Right ventricle myocardium inferior (tissue), 1 donor: ENCODE data around the gene FGGY. TPM values are rescaled to one million over a fixed set of nuclear protein-coding genes. Genes with fewer than 3 reads are reported as not detected.

Experiments
- ATAC-seq: fragments of 200-7000 bp; cut with Tn5 transposase; one replicate; pipeline ENCODE4 v1.9.1; 2020; ENCODE audit warnings: mild to moderate bottlenecking, moderate library complexity
- DNase-seq: peaks from one replicate; pipeline ENCODE4 v3.0.0; 2021; ENCODE audit errors: missing footprints
- intact Hi-C: fragments of 100-400 bp; cut with DNase I; formaldehyde crosslinking; loops from one replicate; pipeline ENCODE4 v1.11.0; 2022
- total RNA-seq: library from RNA; stranded (reverse); fragmentation: NEBNext Ultra II Directional; extraction: Animal tissue kit (Norgen Biotek cat#: 25700); gene quantifications from one replicate; pipeline ENCODE4 v1.2.1, GENCODE V29; 2021
- donor health status: DM: no; HTN: yes; CAD: no; lungs with severe emphysema.

The FGGY gene
- total RNA-seq, 1 donor from 2014 or later, result 28.5 TPM

DNA sequence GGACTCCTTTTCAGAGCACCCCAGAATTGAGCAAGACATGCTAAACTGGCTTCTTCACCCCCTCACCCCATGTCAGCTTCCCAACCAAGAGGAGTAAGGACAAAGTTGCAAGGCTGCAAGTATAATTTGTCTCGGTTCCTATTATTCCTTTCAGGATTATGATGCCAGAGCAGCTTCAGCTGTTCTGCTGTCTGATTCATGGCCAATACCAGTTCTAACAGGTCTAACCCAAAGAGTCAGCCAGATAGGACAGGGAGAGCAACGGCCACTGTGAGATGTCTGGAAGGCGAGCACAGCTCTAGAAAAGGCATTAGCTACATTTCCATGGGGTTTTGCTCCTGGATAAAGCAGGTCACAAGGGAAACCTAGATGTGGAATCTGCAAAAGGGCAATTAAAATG lies 464.5 kb downstream of the FGGY start:
- intact Hi-C loops, result no loop called here
- no peak for DNase-seq
- ATAC-seq, result no peak

DNA sequence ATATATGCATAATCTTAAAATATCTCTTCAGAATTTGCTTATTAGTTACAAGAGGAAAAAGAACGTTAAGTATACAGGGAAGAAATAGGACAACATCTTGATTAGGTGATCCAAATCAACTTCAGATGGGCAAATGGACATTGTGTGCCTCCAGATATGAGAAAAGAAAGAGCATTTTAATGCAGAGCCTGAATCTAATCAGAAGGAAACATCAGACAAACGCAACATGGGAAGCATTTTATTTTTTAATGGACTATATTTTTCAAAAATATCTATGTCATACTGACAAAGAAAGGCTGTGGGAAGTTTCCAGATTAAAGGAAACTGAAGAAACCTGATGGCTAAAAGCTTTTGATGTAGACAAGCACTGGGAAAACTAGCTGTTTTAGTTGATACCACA lies 466.5 kb downstream of the FGGY start:
- intact Hi-C loops, result no loop called here
- DNase-seq (no peak), ATAC-seq (no peak)

DNA sequence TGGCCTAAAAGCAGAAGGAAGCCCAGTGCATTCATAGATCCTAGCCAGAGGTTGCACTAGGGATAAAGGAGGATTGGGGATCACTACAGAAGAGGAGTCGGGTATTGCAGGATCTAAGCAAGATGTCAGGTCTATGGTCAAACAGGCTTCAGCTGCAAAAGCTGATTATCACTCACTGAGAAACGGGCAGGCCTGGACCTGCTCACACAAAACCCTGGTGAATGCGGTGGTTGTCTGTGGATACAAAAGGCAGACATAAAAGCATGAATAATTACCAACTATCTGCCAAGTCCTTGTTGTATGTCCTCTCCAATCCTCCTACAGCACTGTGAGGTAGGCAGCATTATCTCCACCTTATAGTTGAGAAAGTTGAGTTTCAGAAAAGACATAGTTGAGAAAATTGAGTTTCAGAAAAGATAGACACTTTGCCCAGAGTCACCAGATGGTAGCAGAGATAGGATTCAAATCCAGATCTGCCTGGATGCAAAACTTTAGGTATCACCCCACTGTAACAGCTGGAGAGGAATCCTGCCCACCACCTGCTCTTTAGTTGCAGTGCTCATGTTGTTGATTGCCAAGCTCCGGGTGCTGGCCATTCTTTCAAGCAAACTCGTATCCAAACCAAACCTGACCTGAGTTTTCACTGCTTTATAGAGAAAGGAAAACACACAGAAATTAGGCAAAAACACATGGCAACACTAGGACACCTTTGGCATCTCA lies 468.3 kb downstream of the FGGY start:
- no peak for ATAC-seq
- intact Hi-C loops, result no loop called here

DNA sequence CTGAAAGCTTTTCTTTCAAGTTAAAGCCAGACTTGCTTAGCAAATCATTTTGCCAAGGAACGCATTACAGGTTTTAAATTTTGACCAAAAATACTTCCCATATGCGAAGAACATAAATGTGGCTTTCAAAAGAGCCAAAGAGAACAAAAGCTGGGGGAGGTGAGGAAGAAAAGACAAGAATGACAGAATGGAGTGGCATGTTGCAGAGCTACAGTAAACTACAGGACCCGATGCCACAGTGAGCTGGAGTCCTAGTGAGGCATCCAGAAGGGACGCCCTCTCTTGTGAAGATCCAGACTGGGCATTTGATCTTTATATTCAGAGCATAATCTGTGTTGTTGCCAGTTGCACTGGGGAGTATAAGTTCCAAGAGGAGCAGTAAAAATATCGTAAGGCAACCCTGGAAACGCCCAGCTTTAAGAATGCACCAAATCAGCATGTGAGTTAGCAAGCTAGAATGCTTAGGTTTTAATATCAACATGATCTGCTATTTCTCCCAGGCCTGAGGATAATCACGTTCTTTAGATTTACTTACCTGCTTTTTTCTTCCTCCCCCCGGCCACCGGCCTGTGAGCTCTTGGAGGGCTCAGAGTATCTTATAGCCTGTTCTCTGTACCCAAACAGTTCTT lies 469.4 kb downstream of the FGGY start:
- intact Hi-C loops, result no loop called here
- ATAC-seq (no peak), DNase-seq (no peak)

More for the DNA sequence above, 468.3 kb downstream of the FGGY start:
- DNase-seq, result no peak

DNA sequence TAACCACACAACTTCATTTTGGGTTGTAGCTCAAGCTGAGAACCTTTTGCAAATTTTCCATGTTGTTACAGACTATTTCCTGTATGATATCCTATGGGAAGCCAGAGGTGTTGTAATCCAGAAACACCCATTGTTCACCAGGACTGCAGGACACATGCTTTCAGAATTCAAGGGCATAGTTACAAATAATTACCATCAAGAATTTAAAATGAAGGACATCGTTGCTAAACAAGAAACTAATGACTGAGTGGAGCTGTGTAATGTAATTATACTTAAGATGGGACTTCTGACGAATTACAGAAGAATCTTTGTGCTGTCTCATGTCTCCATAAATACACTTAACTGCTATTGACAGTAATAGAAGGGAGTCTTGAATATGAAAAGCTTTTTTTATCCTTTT lies 470.2 kb downstream of the FGGY start:
- ATAC-seq (no peak), DNase-seq (no peak)
- intact Hi-C loops, result no loop called here

DNA sequence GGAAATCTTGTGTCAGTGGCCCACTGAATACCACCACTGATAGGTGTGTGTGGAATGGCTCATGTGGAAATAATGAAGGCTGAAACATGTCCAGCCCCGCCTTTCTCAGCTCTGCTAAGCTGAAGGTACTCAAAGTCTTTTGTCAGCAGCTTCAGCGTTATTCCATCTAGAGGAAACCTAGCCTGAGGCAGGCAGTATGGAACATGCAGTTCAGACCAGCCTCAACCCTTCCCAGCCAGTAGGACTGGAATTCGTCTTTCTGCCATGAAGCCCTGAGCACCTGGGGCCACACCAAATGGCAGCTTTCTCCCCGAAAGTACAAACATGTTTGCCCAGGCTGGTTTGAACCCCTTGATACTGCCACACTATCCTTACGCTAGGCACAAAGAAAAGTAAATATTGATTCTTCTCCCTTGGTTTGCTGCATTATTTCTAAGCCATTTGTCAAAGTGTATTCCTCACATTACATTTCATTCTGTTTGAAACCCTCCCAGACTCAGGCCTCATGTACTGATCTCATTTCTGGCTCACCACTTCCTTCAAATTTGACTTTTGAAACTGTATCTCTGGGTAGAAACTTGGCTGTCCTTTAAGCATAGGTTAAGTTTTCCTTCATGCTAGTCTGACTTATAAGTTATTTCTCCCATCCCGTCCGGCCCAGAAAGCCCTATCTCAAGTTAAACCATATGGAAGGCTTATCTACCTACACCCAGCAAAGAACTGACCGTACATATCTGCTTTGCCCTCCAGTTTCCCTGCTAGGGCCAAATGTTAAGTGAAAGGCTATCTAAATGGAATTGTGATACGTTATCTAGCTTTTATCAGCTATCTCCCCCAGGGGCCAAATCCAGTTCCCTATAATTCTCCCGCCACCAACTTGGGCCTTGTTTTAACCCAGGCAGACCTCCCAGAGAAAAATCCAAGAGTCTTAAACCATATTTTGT lies 472.2 kb downstream of the FGGY start:
- ATAC-seq (no peak), DNase-seq (no peak)
- intact Hi-C loops, result no loop called here

DNA sequence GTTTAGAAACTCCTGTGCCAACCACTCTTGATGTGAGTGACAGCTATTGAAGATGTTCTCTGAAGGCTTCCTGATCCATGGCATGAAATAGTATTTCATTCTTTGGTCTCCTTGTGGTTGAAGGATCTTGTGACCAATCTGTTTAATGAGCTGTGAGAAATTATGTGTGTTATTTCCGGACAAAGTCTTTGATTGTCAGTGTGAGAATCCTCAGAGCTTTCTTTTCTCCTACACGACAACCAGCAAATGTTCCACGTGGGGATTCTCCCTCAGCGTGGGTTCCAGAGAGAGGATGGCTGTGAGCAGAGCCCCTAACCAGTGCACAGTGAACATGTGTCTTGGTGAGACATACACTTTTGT lies 472.8 kb downstream of the FGGY start:
- no peak for ATAC-seq
- intact Hi-C loops, result no loop called here
- no peak for DNase-seq

DNA sequence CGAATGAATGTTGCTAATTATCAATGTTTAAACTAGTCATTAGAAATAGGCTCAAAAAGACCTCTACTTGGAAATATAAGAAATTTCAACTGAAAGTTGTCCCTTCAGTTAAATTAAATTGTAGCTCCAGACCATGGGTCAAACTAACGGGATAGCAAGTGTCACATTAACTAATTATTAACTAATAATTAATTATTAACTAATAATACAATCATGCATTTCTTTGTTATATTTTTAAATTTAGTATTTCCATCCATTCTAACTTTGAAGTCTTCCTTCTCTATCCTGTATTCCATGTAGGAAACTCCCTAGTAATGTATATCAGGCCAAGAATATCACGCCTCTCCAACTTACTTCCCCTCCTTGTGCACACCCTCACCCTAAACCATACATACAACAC lies 474.5 kb downstream of the FGGY start:
- intact Hi-C loops, result no loop called here
- no peak for ATAC-seq
- no peak for DNase-seq

DNA sequence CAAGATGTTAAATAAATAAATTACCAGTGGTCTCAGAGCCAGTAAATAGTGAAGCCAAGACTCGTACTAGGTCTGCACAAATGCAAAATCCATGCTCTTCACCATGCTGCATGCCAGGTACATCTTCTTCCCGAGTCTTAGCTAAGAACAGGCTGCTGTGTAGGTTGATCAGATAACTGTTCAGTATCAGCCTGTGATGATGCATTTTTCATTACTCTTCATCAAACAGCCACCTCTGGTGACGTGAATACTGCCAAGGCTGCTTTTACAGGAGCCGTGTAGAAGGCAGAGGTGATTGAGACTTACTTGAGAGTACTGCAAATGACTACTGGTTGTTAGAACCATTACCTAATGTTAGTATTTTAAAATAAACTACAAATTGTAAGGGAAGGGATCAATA lies 478.6 kb downstream of the FGGY start:
- ATAC-seq, result no peak

DNA sequence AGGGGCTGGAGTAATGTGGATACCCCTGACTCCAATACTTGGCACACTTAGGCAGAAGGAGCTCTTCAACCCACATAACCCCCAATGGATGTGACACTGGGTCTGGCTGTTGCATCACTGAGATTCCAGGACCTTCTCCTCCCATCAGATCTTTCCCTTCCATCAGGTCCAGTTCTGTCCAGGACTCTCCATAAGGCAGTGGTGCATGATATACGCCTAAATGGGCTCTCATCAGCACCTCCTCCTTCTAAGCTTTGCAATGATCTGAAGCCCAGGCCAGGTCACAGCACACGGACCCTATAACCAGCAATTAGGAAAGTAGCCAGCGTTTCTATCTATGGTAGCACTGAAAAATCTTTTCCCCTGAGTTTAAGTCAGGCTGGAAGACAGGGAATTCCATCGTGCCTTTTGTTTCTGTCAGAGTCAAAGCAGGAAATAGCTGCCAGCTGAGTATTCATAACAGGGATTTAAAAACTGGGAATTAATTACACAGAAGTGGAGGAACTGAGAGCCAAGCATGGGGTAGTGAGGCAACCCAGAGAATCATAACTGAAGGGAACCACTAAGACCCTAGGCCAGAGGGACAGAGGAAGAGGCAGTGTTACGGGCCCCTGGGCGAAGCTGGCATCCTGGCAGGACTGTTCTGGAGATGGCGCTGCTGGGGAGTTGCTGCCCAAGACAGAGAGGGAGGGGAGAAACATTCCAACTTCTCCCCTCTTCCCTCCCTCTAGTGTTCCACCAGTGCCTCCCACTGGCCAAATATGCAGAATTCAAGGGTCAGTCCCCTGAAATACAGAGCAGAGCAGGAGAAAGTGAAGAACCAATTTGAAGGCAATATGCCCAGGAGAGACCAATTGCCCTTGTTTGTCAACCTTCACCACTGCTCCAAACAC lies 480.3 kb downstream of the FGGY start:
- peak; percentile 56 for DNase-seq
- ATAC-seq, result no peak
- intact Hi-C loops, result no loop called here

More for the DNA sequence above, 478.6 kb downstream of the FGGY start:
- intact Hi-C loops, result no loop called here
- DNase-seq, result no peak

DNA sequence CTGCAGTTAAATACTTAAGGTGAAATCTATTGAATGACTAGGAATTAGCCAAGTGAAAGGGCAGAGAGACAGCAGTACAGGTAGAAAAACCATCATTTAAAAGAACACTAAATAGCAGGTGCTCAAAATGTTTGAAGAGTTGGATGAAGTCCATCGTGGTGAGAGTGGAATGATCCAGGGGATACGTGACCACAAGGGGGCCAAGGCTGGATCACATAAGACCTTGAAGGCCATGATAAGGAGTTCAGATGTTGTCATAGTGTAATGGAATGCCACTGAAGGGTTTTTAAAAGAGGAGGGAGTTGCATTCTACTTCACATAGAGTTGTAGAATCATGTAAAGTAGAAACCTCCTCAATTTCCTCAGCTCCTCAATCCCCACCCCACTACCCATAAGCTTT lies 483.1 kb downstream of the FGGY start:
- intact Hi-C loops, result no loop called here
- no peak for ATAC-seq
- no peak for DNase-seq

DNA sequence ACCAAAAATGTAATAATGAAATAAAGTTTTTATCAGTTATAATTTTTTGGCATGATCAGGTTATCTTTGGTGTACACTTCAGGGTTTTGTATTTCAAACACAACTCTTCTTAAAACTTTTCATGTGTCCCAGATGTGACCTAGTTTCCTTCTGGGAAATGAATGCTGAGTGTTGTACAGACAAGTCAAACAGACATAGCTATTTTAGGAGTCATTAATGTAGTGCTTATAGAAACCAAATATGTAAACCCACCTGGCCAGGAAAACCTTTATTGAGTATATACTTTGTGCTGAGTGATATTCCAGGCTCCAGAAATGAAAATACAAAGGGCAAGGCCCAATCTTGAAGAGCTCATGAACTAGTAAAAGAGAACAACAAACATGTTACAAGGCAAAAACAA lies 491.9 kb downstream of the FGGY start:
- intact Hi-C loops, result no loop called here
- DNase-seq (no peak), ATAC-seq (no peak)

DNA sequence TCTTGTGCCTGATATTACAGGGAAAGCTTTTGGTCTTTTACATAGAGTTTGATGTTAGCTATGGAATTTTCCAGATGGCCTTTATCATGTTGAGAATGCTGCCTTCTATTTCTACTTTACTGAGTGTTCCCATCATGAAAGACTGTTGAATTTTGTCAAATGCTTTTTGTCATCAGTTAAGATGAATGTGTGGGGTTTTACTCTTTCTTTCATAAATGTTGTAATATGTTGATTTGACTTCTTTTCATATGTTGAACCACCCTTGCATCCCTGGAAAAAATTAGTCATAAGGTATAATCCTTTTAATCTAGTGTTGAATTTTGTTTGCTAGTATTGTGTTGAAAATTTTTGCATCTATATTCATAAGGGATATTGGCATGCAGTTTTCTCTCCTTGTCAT lies 501.7 kb downstream of the FGGY start:
- DNase-seq (no peak), ATAC-seq (no peak)
- intact Hi-C loops, result no loop called here

DNA sequence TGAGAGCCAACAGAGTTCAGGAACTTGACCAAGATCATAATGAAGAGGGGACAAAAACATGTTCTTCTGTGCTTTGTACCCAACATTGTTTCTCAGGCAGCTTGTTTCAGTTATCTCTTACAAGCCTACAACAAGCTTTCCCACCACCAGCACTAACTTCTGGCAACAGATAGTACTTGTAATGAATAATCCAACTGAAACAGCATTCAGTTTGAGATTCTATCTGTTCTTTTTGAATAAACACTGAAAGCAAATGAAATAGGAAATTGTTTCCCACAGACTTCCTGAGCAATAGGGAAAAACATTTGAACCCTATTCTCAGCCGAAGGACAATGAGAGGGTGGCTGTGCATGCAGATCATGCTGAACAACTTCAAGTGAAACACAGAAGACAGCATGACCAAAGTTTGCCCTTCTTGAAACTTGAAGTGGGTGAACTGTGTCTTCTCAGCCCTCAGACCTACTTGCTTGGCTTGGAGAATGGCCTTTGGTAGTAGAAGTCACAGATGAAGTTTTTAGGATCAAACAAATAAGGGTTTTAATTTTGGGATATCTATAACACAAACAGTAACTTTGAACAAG lies 506.7 kb downstream of the FGGY start:
- DNase-seq (no peak), ATAC-seq (no peak)
- intact Hi-C loops, result no loop called here

DNA sequence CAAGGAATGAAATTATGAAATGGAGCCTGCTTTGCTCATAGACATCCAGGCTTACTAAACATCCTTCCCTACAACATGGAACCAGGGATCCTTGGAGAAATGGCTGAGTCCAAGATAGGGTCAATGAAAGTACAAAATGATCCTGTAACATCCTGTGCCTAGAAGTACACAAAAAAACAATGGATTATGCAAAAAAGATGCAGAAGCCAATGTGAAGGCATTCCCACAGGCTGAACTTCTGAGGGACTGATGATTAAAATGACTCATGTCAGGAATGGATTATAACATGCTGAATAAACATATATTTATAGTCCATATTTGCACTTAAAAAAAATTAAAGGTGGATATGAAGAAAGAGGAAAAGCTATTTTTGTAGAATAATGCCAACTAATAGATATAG lies 507.4 kb downstream of the FGGY start:
- DNase-seq (no peak), ATAC-seq (no peak)
- intact Hi-C loops, result no loop called here

DNA sequence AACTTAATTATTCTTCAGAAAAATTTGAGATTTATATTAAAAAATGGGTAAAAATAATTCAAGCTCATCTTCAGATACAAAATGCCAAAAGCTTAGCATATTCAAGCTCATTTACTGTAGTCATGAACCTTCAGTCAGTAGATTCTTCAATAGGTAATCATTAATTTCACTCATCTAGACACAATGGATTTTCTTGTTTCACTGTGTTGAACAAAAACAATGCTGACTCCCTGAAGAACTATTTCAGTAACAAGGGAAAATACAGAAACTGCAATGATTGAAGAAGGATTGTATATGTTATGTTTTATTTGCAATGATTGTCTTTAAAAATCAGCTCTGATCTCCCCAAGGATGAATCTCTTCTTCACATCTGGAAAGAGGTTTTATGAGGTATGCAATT lies 508.7 kb downstream of the FGGY start:
- ATAC-seq (no peak), DNase-seq (no peak)
- intact Hi-C loops, result no loop called here
